ENCODE data around the gene ADAM12. TPM values are rescaled to one million over a fixed set of nuclear protein-coding genes. Genes with fewer than 3 reads are reported as not detected.

ADAM12 gene
- total RNA-seq, 1 donor from 2014 or later: 18.4 TPM

DNA sequence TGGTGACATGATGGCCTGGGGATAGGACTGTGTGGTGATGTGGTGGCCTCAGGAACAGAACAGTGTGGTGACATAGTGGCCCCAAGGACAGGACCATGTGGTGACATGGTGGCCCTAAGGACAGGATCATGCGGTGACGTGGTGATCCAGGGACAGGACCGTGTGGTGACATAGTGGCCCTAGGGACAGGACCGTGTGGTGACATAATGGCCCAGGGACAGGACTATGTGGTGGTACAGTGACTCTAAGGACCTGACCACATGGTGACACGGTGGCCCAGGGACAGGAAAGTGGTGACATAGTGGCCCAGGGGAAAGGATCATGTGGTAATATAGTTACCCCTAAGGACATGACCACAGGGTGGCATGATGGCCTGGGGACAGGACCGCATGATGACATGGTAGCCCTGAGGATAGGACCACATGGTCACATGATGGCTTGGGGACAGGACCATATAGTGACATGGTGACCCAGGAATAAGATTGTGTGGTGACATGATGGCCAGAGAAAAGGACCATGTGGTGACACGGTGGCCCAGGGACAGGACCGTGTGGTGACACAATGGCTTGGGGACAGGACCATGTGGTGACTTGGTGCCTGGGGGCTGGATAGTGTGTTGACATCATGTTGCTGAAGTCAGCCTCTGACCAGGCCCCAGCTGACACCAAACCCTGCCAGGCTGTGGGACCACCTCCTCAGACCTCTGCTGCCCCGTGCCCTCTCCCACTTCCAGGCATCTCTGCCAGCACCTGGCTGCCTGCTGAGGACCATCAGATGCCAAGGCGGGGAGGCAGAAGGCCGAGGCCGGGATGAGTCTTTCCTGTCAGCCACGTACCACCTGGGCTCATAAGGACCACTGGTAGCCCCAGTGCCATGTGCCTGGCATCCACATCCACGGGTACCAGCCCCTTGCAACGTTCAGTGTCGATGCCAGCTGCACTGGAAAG, 99.5 kb downstream of the ADAM12 start:
- TF ChIP-seq, protein P1, sequence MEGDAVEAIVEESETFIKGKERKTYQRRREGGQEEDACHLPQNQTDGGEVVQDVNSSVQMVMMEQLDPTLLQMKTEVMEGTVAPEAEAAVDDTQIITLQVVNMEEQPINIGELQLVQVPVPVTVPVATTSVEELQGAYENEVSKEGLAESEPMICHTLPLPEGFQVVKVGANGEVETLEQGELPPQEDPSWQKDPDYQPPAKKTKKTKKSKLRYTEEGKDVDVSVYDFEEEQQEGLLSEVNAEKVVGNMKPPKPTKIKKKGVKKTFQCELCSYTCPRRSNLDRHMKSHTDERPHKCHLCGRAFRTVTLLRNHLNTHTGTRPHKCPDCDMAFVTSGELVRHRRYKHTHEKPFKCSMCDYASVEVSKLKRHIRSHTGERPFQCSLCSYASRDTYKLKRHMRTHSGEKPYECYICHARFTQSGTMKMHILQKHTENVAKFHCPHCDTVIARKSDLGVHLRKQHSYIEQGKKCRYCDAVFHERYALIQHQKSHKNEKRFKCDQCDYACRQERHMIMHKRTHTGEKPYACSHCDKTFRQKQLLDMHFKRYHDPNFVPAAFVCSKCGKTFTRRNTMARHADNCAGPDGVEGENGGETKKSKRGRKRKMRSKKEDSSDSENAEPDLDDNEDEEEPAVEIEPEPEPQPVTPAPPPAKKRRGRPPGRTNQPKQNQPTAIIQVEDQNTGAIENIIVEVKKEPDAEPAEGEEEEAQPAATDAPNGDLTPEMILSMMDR (IDR thresholded peaks at IDR 0.05; ENCODE audit: partially characterized antibody, unreplicated experiment): no peak
- Mint-ChIP-seq H3K4me1 (ENCODE audit: low read depth, unreplicated experiment) (peaks cover 2% of the 10 kb centered on the region), H3K36me3 (ENCODE audit: unreplicated experiment) (no peaks in the 10 kb centered on the region), H3K4me3 (ENCODE audit: unreplicated experiment) (no peak overlapping the region), H3K27ac (ENCODE audit: unreplicated experiment) (no peak overlapping the region), H3K27me3 (ENCODE audit: unreplicated experiment) (peaks cover 6% of the 10 kb centered on the region), H3K9me3 (ENCODE audit: unreplicated experiment) (peaks cover 2% of the 10 kb centered on the region)
- DNase-seq: no peak

DNA sequence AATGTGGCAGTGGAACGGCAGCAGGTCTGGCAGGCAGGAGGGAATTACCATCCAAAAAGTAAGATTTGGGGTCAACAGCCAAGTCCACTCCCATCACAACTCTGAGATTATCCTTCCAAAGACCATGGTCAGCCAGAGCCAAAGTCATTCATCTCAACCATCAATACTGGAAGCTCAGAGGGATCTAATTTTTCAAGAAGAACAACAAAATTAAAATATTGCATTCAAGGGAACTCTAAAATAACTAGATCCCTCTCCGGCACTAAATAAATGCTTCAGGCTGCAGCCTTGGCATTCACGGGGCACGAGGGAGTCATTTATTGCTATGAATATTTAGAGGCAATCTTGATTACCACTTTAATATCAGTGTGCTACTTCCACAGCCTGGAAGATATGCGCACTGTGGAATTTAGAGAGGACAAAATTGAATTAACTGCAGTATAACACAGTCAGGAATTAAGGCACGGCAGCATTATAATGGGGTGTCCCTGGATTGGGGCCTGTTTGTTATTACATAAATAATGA, 102.0 kb downstream of the ADAM12 start:
- Mint-ChIP-seq H3K36me3 (ENCODE audit: unreplicated experiment) (no peaks in the 10 kb centered on the region), H3K4me1 (ENCODE audit: low read depth, unreplicated experiment) (peaks cover 2% of the 10 kb centered on the region), H3K4me3 (ENCODE audit: unreplicated experiment) (no peak overlapping the region), H3K27ac (ENCODE audit: unreplicated experiment) (no peak overlapping the region), H3K27me3 (ENCODE audit: unreplicated experiment) (peaks cover 1% of the 10 kb centered on the region), H3K9me3 (ENCODE audit: unreplicated experiment) (no peaks in the 10 kb centered on the region)
- TF ChIP-seq, protein P1 (IDR thresholded peaks at IDR 0.05; ENCODE audit: partially characterized antibody, unreplicated experiment): no peak
- no peak for DNase-seq

DNA sequence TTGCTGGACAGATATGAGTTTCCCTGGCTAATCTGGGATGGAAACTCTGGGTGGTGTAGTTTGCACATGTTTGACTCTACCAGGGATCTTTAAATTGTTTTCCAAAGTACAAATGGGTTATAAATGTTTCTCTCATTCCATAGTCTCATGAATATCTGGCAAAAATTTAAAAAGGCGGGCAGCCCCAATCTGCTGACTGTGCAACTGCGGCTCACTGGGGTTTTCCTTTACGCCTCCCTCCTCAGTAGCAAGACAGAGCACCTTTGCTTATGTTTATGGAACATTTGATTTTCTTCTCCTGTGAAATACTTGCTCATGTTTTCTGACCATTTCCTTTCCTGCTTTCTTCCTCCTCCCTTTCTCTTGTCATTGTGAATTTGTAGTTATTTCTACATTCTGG, 105.0 kb downstream of the ADAM12 start:
- H3K27me3 Mint-ChIP-seq (ENCODE audit: unreplicated experiment): peaks cover 1% of the 10 kb centered on the region
- H3K36me3 Mint-ChIP-seq (ENCODE audit: unreplicated experiment): no peaks in the 10 kb centered on the region
- H3K9me3 Mint-ChIP-seq (ENCODE audit: unreplicated experiment): no peaks in the 10 kb centered on the region
- peaks cover 2% of the 10 kb centered on the region for H3K4me1 Mint-ChIP-seq (ENCODE audit: low read depth, unreplicated experiment)
- H3K4me3 Mint-ChIP-seq (ENCODE audit: unreplicated experiment): no peak overlapping the region
- no peak for DNase-seq
- TF ChIP-seq, protein P1 (IDR thresholded peaks at IDR 0.05; ENCODE audit: partially characterized antibody, unreplicated experiment): no peak
- no peak overlapping the region for H3K27ac Mint-ChIP-seq (ENCODE audit: unreplicated experiment)

DNA sequence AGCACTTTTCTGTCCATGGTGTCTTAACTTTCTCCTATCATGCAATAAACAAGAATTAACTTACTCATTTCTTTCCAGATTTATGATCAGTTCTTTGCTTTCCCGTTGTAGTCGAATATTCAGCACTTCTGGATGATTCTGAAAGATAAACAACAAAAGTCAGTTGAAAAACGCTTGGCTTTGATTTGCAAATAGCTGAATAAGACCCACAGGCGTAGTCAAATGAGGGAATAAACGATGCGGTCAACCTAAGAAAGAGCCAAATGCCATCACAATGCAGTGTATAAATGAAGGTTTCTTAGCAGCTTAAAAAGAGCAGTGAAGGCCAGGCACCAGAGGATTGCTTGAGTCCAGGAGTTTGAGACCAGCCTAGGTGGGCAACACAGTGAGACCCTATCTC, 109.4 kb downstream of the ADAM12 start:
- no peak for DNase-seq
- Mint-ChIP-seq H3K4me3 (ENCODE audit: unreplicated experiment) (no peak overlapping the region), H3K9me3 (ENCODE audit: unreplicated experiment) (peaks cover 2% of the 10 kb centered on the region), H3K27me3 (ENCODE audit: unreplicated experiment) (no peaks in the 10 kb centered on the region), H3K36me3 (ENCODE audit: unreplicated experiment) (peaks cover 3% of the 10 kb centered on the region), H3K4me1 (ENCODE audit: low read depth, unreplicated experiment) (peaks cover 8% of the 10 kb centered on the region), H3K27ac (ENCODE audit: unreplicated experiment) (no peak overlapping the region)
- TF ChIP-seq, protein P1 (IDR thresholded peaks at IDR 0.05; ENCODE audit: partially characterized antibody, unreplicated experiment): no peak

DNA sequence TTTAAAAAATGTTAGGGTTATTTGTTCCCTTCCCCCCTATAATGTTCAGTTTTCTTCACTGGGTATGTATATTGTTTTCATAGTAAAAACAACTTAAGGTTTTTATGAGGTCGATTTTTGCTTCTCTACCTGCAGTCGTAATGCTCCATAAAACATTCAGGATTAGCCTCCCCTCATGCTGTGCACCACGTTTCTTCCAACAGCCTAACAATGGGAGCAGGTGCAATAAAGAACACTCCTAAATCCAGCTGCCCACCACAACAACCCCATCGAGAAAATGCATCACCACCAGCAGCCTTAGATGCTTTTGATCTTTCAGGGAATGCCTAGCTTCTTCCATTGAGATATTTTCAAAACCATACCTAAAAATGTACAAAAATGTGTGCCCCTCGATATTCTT, 111.1 kb downstream of the ADAM12 start:
- DNase-seq: no peak
- Mint-ChIP-seq H3K27ac (ENCODE audit: unreplicated experiment) (no peak overlapping the region), H3K27me3 (ENCODE audit: unreplicated experiment) (no peaks in the 10 kb centered on the region), H3K4me1 (ENCODE audit: low read depth, unreplicated experiment) (peaks cover 8% of the 10 kb centered on the region), H3K9me3 (ENCODE audit: unreplicated experiment) (peaks cover 2% of the 10 kb centered on the region), H3K36me3 (ENCODE audit: unreplicated experiment) (peaks cover 4% of the 10 kb centered on the region), H3K4me3 (ENCODE audit: unreplicated experiment) (no peak overlapping the region)
- TF ChIP-seq, protein P1 (IDR thresholded peaks at IDR 0.05; ENCODE audit: partially characterized antibody, unreplicated experiment): no peak

All from glutamatergic neuron (in vitro differentiated cells).